Tibial nerve (tissue), 4 donors: ENCODE results near the gene BLM.

Experiments
- CTCF ChIP-seq, 5 experiments: fragments of 200-600 bp in 3 of 5; fragments of 450-650 bp in 2 of 5; sonication (generic) in 3 of 5; IDR thresholded peaks; one replicate each; pipeline ENCODE4 v1.5.1; 2016 to 2019; ENCODE audit warnings: antibody characterized with exemption in 5 of 5, mild to moderate bottlenecking in 3 of 5, moderate library complexity in 2 of 5
- EP300 ChIP-seq, 2 donors: sonication (generic); formaldehyde crosslinking; IDR thresholded peaks; one replicate each; pipeline ENCODE4 v1.6.1; 2017; ENCODE audit warnings: antibody characterized with exemption in 2 of 2, mild to moderate bottlenecking in 1 of 2

GRCh38 chr15:90677807-90678790 is 39.0 kb upstream of the BLM start:
- TF ChIP-seq CTCF (IDR thresholded peaks at IDR 0.05) (no peak), EP300 (IDR thresholded peaks at IDR 0.05) (no peak)
